Measurements from ENCODE around the gene NDUFA8.

NDUFA8 gene

DNA sequence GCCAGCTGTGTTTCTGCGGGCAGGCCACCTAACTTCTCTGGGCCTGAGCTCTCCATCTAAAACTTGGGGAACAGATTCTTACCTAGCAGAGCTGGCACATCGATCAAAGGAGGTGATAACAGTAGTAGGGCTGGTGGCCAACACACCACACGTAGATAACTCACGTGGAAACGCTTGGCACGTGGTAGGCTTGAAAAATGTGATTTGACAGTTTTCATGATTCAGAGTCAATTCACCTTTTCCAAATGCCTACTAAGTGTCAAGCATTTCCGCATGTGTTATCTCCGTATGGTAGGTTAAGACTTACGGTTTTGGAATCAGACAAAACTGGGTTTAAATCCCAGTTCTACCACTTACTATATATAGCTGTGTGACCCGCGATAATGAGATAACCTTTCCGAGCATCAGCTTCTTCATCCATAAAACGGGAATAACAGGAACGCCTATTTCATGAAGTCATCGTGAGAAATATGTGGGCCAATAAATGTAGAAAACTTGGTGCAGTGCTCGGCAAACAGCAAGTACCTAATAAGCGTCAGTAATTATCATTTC is 25.5 kb downstream of the NDUFA8 start:
- DNase-seq: no peak

GRCh38 chr9:122133263-122133983 is 26.2 kb downstream of the NDUFA8 start:
- no peak for DNase-seq

DNA sequence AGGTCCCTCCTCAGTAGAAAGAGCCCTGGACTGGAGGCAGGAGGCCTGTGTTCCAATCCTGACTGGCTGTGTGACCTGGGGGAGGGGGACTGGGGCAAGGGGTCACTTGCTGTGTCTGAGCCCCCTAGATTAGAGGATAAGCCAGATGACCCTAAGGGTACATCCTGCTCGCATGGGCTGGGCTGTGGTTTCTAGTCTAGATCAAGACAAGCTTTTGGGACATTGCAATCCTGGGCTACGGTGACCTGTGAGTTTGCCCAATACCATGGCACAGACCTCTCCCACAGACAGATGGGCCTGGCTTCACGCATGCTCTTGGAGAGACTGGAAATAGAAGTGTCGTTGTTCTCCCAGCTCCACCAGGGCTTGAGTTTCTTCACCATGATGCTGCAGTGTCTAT is 27.0 kb downstream of the NDUFA8 start:
- no peak for DNase-seq

GRCh38 chr9:122131401-122132001 is 28.1 kb downstream of the NDUFA8 start:
- DNase-seq: peak; percentile 30

- DNase-seq: no peak
These were observed 28.7 kb downstream of the NDUFA8 start for GRCh38 chr9:122130837-122131236.

- no peak for DNase-seq
These were observed 29.6 kb downstream of the NDUFA8 start for GRCh38 chr9:122129969-122130368.

GRCh38 chr9:122128969-122129343 is 30.6 kb downstream of the NDUFA8 start:
- no peak for DNase-seq

GRCh38 chr9:122128007-122128968 is 31.3 kb downstream of the NDUFA8 start:
- DNase-seq: no peak

- no peak for DNase-seq
These were observed 32.2 kb downstream of the NDUFA8 start for GRCh38 chr9:122127396-122127798.

DNA sequence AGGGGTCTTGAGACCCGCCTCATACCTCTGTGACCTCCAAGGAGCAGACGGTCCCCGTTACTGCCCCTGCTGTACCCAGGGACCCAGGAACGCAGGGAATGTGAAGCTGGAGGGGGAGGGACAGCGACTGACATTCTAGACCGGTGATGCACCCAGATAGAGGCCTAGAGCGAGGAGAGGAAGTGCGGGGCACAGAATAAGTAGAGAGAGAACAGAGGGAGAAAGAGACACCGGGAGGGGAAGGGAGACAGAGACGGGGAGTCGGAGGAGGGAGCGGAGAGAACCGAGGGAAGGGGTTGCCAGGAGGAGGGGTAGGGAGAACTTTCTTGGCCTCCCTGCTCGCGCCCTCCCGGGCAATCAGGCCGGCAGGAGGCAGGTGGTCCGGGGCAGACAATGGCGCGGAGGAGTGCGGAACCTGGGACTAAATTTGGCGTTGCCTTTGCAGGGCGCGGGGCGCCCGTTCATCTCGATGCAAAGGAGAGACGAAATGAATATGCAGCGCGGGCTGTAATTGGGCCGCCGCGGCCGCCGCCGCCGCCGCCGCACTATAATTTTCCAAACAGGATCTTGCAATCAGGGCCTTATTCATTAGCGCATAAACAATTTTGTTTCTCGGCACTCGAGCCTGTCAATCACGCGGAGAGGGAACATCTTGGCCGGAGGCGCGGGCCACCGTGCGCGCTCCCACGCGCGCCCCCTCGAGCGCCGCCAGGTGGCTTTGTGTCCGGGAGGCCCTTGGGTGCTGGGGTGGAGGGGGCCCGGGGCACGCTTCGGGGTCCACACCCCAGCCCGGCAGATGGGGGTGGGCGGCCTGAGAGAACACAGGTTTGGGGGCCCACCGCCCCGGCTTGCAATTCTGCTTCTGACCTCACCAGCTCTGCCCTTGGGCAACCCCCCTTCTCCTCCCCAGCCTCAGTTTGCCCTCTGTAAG is 33.0 kb downstream of the NDUFA8 start:
- no peak for DNase-seq

DNA sequence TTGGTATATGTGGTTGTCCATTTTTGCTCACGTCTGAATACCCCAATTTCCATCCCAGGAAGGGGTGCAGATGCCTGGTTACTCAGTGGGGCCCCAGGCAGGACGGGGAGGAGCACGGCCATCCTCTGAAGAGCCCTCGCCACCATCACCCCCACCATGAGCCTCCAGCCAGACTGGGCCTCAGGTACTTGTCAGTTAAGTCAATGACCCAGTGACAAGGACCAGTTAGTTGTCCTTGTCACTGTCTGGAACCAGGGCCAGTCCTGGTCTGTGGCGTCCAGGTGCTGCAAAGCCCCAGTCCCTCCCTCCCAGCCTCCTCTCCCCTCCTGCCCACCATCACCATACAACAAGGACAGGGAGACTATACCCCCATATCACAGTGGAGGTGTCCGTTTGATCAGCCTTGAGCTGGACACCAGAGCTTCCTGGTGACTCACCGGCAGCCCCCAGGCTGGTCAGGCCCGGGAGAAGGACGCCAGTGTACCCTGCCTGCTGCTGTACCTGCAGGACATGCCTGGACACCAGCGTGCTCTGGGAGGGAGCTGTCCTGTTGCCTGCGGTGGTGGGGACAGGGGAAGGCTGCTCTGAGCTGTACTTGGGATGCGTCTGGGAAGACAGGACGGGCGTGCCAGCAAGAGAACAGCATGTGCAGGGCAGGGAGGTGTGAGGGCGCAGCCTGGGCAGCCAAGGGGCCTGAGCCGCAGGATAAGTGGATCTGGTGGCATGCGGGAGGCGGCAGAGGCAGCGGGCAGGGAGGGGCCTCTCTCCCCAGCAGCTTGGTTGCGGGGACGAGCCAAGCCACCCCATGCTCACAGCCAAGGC is 33.9 kb downstream of the NDUFA8 start:
- DNase-seq: no peak

DNA sequence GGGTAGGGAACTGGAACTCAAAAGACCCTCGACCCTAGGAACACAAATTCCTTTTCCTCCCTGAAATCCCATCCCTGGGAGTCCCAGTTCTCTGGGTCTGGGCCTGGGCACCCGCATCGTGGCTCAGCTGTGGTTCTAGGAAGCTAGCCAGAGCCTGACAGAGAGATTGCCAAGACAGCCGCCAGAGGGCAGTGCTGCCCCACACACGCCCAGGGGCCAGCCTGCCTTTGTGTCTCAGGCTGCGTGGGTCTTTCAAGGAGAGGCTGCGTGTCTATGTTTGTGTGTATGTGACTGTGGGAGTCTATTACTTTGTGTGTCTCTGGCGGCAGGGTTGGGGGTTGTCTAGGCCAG is 34.4 kb downstream of the NDUFA8 start:
- DNase-seq: peak; percentile 48

GRCh38 chr9:122124528-122124927 is 35.1 kb downstream of the NDUFA8 start:
- DNase-seq: no peak

GRCh38 chr9:122124048-122124447 is 35.5 kb downstream of the NDUFA8 start:
- no peak for DNase-seq

DNA sequence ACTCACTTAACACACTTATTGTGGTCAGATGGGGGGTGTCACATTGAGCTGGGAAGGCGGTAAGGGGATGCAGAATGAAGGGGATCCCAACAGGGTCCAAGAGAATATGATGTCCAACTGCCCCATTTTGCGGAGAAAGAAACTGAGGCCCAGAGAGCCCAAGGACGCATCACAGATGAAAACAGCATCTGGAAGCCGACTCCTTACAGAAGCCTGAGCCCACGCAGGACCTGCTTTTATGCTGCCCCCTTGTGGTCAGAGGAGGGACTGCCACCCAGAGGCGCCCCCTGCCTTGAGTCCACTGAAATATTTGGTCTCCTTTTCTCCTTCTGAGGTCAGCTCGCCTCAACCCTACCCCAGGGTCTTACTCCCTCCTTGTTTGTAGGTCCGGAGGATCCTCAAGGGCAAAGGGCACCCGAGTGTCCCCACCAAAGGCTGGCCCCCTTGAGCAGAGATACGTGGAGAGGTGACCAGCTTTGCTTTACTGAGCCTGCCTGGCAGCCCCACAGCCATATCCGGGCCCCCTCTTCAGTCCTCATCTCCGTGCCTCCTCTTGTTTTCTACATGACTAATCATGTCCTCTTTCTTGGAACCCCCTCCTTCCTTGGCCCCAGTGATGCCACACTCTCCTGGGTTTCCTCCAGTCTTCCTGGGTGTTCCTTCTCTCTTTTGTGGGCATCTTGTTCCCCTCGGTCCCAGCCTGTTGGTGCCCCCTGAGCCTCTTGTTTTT is 36.5 kb downstream of the NDUFA8 start:
- peak; percentile 57 for DNase-seq

DNA sequence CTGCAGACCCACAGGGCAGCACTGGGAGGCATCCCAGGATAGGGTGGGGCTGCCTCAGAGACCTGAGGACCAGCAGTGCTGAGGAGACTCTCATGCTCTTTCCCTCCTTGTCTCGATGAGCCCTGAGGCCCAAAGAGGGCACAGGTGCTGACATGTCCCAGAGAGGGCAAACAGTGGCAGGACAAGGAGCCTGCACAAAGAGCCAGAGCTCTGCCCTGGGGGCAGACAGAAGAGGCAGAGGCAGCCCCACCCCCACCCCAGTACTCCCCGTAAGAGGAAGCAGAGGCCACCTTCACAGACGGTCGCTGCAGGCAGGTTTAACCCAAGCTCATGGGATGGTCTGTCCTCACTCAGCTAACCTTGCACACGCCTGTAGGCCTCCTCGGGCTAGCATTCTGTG is 37.1 kb downstream of the NDUFA8 start:
- DNase-seq: no peak

- DNase-seq: no peak
These were observed 37.6 kb downstream of the NDUFA8 start for GRCh38 chr9:122121931-122122330.

GRCh38 chr9:122121391-122121790 is 38.2 kb downstream of the NDUFA8 start:
- no peak for DNase-seq

GRCh38 chr9:122120316-122121071 is 39.1 kb downstream of the NDUFA8 start:
- DNase-seq: no peak

DNA sequence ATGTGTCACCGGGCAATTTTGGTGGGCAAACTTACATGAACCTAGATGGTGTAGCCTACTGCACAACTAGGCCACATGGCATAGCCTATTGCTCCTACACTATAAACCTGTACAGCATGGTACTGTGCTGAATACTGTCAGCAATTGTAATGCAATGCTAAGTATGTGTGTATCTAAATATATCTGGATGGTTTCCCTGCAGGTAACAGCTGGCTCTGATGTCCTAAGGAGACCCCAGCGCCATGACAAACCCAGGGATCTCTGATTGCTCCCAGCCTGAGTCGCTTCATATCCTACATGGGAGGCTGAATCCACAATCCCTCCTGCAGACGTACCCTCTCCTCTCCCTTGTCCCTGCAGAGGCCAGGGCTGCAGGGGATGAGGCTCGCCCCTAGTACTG is 39.9 kb downstream of the NDUFA8 start:
- DNase-seq: no peak

Measured in NCI-H1105 treated with DMSO at 0.1 percent for 48 hours (cell line).